Mucosa of descending colon (tissue), 3 donors: ENCODE measurements around the gene TCERG1L. TPM values are rescaled to one million over a fixed set of nuclear protein-coding genes. Genes with fewer than 3 reads are reported as not detected.

ENCODE experiments used
- ATAC-seq: fragments of 200-7000 bp; cut with Tn5 transposase; one replicate; pipeline ENCODE4 v1.9.1; 2020; ENCODE audit warnings: mild to moderate bottlenecking, moderate library complexity
- DNase-seq, 3 donors: peaks; one replicate each; pipeline ENCODE4 v3.0.0-alpha.2; 2020
- H3K36me3 ChIP-seq: fragments of 200-600 bp; one replicate; pipeline ENCODE4 v1.8.0; 2021; ENCODE audit warnings: low read depth, mild to moderate bottlenecking
- H3K4me1 ChIP-seq: fragments of 200-600 bp; one replicate; pipeline ENCODE4 v1.8.0; 2021; ENCODE audit warnings: low read depth, mild to moderate bottlenecking
- H3K4me3 ChIP-seq: fragments of 200-600 bp; one replicate; pipeline ENCODE4 v1.8.0; 2021; ENCODE audit warnings: mild to moderate bottlenecking
- H3K9me3 ChIP-seq: fragments of 200-600 bp; one replicate; pipeline ENCODE4 v1.8.0; 2021; ENCODE audit warnings: mild to moderate bottlenecking
- CTCF ChIP-seq: fragments of 200-600 bp; IDR thresholded peaks from one replicate; pipeline ENCODE4 v1.8.0; 2022; ENCODE audit warnings: antibody characterized with exemption, mild to moderate bottlenecking
- intact Hi-C, 2 donors: fragments of 100-400 bp; cut with DNase I in 1 of 2; cut with micrococcal nuclease in 1 of 2; formaldehyde crosslinking; loops; one replicate each; pipeline versions ENCODE4 v1.11.0 to v1.11.1; 2022; cut with DNase I, micrococcal nuclease
- total RNA-seq, 3 donors: library from RNA; stranded (reverse); fragmentation: NEBNext Ultra II Directional in 2 of 3; extraction: Animal tissue kit (Norgen Biotek cat#: 25700) in 2 of 3; gene quantifications; one replicate each; pipeline versions ENCODE4 v1.2.1 to v1.2.4, GENCODE V29; 2021 to 2023
- donor health status: DM: no; HTN: no; CAD: no; lungs with moderate emphysema.
- donor health status: DM: no; HTN: no; CAD: no.
- donor health status: DM: no; HTN: yes; CAD: no.

Gene TCERG1L
- total RNA-seq, 3 donors from 2014 or later = not detected

- ATAC-seq = no peak
- Histone ChIP-seq H3K4me1 (no peaks in the 10 kb centered on the region), H3K9me3 (peaks cover 5% of the 10 kb centered on the region), H3K36me3 (no peaks in the 10 kb centered on the region), H3K4me3 (no peak overlapping the region)
- no peak for TF ChIP-seq CTCF
- intact Hi-C loops = no loop called here
- DNase-seq = no peak
These were observed 42.9 kb upstream of the TCERG1L start for GRCh38 chr10:131354380-131354779.

- ATAC-seq = no peak
- intact Hi-C loops = no loop called here
- no peaks in the 10 kb centered on the region for H3K36me3 ChIP-seq
These were observed 41.3 kb upstream of the TCERG1L start for GRCh38 chr10:131352765-131353290.

GRCh38 chr10:131350660-131351059 lies 39.1 kb upstream of the TCERG1L start:
- ATAC-seq (no peak), DNase-seq (no peak)
- no peak for TF ChIP-seq CTCF
- Histone ChIP-seq H3K36me3 (no peaks in the 10 kb centered on the region), H3K4me1 (no peaks in the 10 kb centered on the region), H3K4me3 (no peak overlapping the region), H3K9me3 (peaks cover 5% of the 10 kb centered on the region)
- intact Hi-C loops = no loop called here

More at GRCh38 chr10:131352765-131353290, 41.3 kb upstream of the TCERG1L start:
- DNase-seq = no peak
- no peak overlapping the region for H3K4me3 ChIP-seq
- no peaks in the 10 kb centered on the region for H3K4me1 ChIP-seq
- TF ChIP-seq CTCF = no peak
- H3K9me3 ChIP-seq = peaks cover 5% of the 10 kb centered on the region

- no peaks in the 10 kb centered on the region for H3K4me1 ChIP-seq
- no peak overlapping the region for H3K4me3 ChIP-seq
- H3K36me3 ChIP-seq = no peaks in the 10 kb centered on the region
- DNase-seq (no peak), ATAC-seq (no peak)
- TF ChIP-seq CTCF = no peak
- peaks cover 5% of the 10 kb centered on the region for H3K9me3 ChIP-seq
- intact Hi-C loops = no loop called here
These were observed 38.7 kb upstream of the TCERG1L start for GRCh38 chr10:131350245-131350644.

- no peak for DNase-seq
- H3K4me3 ChIP-seq = no peak overlapping the region
- no peaks in the 10 kb centered on the region for H3K36me3 ChIP-seq
- no peak for TF ChIP-seq CTCF
- H3K9me3 ChIP-seq = peaks cover 10% of the 10 kb centered on the region
- ATAC-seq = no peak
- intact Hi-C loops = no loop called here
- no peaks in the 10 kb centered on the region for H3K4me1 ChIP-seq
These were observed 34.9 kb upstream of the TCERG1L start for GRCh38 chr10:131346456-131346855.

- no peak for DNase-seq
- Histone ChIP-seq H3K36me3 (no peaks in the 10 kb centered on the region), H3K4me1 (no peaks in the 10 kb centered on the region), H3K9me3 (peaks cover 6% of the 10 kb centered on the region), H3K4me3 (no peak overlapping the region)
- ATAC-seq = no peak
- intact Hi-C loops = no loop called here
- TF ChIP-seq CTCF = no peak
These were observed 34.2 kb upstream of the TCERG1L start for GRCh38 chr10:131345691-131346090.
